ENCODE results near the gene CHCHD6. TPM values are rescaled to one million over a fixed set of nuclear protein-coding genes. Genes with fewer than 3 reads are reported as not detected.

CHCHD6 gene
- total RNA-seq, 1 experiment from 2014 or later, result 36.3 TPM

GRCh38 chr3:126751611-126752302 is 47.7 kb downstream of the CHCHD6 start (continued):
- TF ChIP-seq POLR2A (IDR thresholded peaks at IDR 0.05; ENCODE audit: borderline replicate concordance, extremely low read depth, insufficient read depth, insufficient read length), result no peak

- Histone ChIP-seq H3K79me2 (ENCODE audit: insufficient read depth, low read length) (peaks cover 7% of the 10 kb centered on the region; the same call in 1 of the 2 replicates), H3K27ac (ENCODE audit: low read depth, low read length) (no peak overlapping the region), H3K27me3 (ENCODE audit: insufficient read depth, low read length) (no peaks in the 10 kb centered on the region), H3K9me3 (ENCODE audit: control insufficient read depth in 1 of 2, insufficient read depth in 1 of 2, low read depth in 1 of 2, low read length in 2 of 2) (no peaks in the 10 kb centered on the region), H3K4me2 (ENCODE audit: low read length) (no peak overlapping the region), H2AFZ (ENCODE audit: low read depth, low read length, poor library complexity, severe bottlenecking) (no peak overlapping the region), H3K4me1 (ENCODE audit: control insufficient read depth in 1 of 2, insufficient read depth in 2 of 2, low read length in 2 of 2) (no peaks in the 10 kb centered on the region), H3K9me2 (ENCODE audit: insufficient read depth) (no peaks in the 10 kb centered on the region), H3K36me3 (ENCODE audit: control insufficient read depth in 1 of 2, insufficient read depth in 2 of 2, low read length in 2 of 2) (no peaks in the 10 kb centered on the region), H3K9ac (ENCODE audit: low read length) (no peak overlapping the region), H4K20me1 (ENCODE audit: insufficient read depth) (no peaks in the 10 kb centered on the region; the same call in 1 of the 2 replicates), H3K4me3 (replicated peaks in 1 of 2; ENCODE audit: low read depth in 1 of 2, low read length in 2 of 2) (no peak overlapping the region)
- intact Hi-C loops (cut with micrococcal nuclease), result loop anchor here (1.0 to 5.0 kb wide), 5 partner anchors 230 to 792 kb away; no protein-coding TSS in a partner anchor
- no TSS peak for BruUV-seq (replicated peaks)
- TF ChIP-seq RAD21 (IDR thresholded peaks at IDR 0.05; ENCODE audit: low read depth) (peak; percentile 96), POLR2AphosphoS5 (IDR thresholded peaks at IDR 0.05; ENCODE audit: low read depth, low read length) (no peak), CTCF (IDR thresholded peaks at IDR 0.05 in 2 of 3, conservative IDR thresholded peaks at IDR 0.05 in 1 of 3; ENCODE audit: borderline replicate concordance in 1 of 3, insufficient read depth in 1 of 3, low read depth in 2 of 3, low read length in 2 of 3) (peak; percentile 87 to 96 (median 91))
- ChIA-PET POLR2A (no interaction called here), RAD21 (ENCODE audit: low non-redundant PET in 1 of 2, low total read pairs in 2 of 2, uncharacterized antibody in 2 of 2, unreplicated experiment in 2 of 2) (no interaction called here), CTCF (interaction anchor here (1.0 to 2.9 kb wide), 3 partner anchors 230 to 721 kb away, joined by 3 to 14 read pairs (median 6); partner anchors contain the start of gene PLXNA1)
- DNase-seq (ENCODE audit: low read depth, low spot score) (peak; percentile 38), ATAC-seq (peak; percentile 99)
Measured at GRCh38 chr3:126752303-126753190, 48.5 kb downstream of the CHCHD6 start.

Data from HCT116 (cell line).